Measurements from ENCODE around the gene HPSE. TPM values are rescaled to one million over a fixed set of nuclear protein-coding genes. Genes with fewer than 3 reads are reported as not detected.
"Not testable (repeated sequence)": the region's sequence is repeated elsewhere in the genome, so short reads cannot be mapped to it uniquely, and the experiment has no call there.

HPSE gene
- total RNA-seq, 1 experiment from 2014 or later, result 0.53 TPM

GRCh38 chr4:83317671-83318070 is 17.0 kb downstream of the HPSE start:
- H3K27ac ChIP-seq, result no peak overlapping the region
- H3K36me3 ChIP-seq, result no peaks in the 10 kb centered on the region
- H3K9me3 ChIP-seq (replicated peaks), result no peaks in the 10 kb centered on the region
- no peaks in the 10 kb centered on the region for H3K27me3 ChIP-seq
- no peak for DNase-seq
- H3K4me3 ChIP-seq, result no peak overlapping the region
- no peaks in the 10 kb centered on the region for H3K4me1 ChIP-seq

- DNase-seq, result no peak
- Histone ChIP-seq H3K27ac (no peak overlapping the region), H3K4me3 (no peak overlapping the region), H3K9me3 (replicated peaks) (no peaks in the 10 kb centered on the region), H3K27me3 (no peaks in the 10 kb centered on the region), H3K4me1 (no peaks in the 10 kb centered on the region), H3K36me3 (no peaks in the 10 kb centered on the region)
These were observed 18.0 kb downstream of the HPSE start for GRCh38 chr4:83316459-83317165.

- no peaks in the 10 kb centered on the region for H3K9me3 ChIP-seq (replicated peaks)
- DNase-seq, result no peak
- H3K27ac ChIP-seq, result no peak overlapping the region
- no peak overlapping the region for H3K4me3 ChIP-seq
- H3K36me3 ChIP-seq, result no peaks in the 10 kb centered on the region
- H3K4me1 ChIP-seq, result no peaks in the 10 kb centered on the region
- no peaks in the 10 kb centered on the region for H3K27me3 ChIP-seq
These were observed 19.2 kb downstream of the HPSE start for GRCh38 chr4:83315341-83315870.

- Histone ChIP-seq H3K9me3 (replicated peaks) (no peaks in the 10 kb centered on the region), H3K4me3 (no peak overlapping the region), H3K27me3 (peaks cover 6% of the 10 kb centered on the region), H3K4me1 (no peaks in the 10 kb centered on the region), H3K36me3 (no peaks in the 10 kb centered on the region), H3K27ac (no peak overlapping the region)
- peak in 1 of 2 experiments; percentile 15 for DNase-seq
These were observed 26.0 kb downstream of the HPSE start for GRCh38 chr4:83308672-83309071.

GRCh38 chr4:83307920-83308319 is 26.7 kb downstream of the HPSE start:
- Histone ChIP-seq H3K9me3 (replicated peaks) (no peaks in the 10 kb centered on the region), H3K27ac (no peak overlapping the region), H3K4me1 (no peaks in the 10 kb centered on the region), H3K27me3 (peaks cover 6% of the 10 kb centered on the region), H3K4me3 (no peak overlapping the region), H3K36me3 (no peaks in the 10 kb centered on the region)
- no peak for DNase-seq

GRCh38 chr4:83305187-83305586 is 29.5 kb downstream of the HPSE start:
- no peak overlapping the region for H3K27ac ChIP-seq
- peaks cover 6% of the 10 kb centered on the region for H3K27me3 ChIP-seq
- no peak for DNase-seq
- no peak overlapping the region for H3K4me3 ChIP-seq
- no peaks in the 10 kb centered on the region for H3K9me3 ChIP-seq (replicated peaks)
- no peaks in the 10 kb centered on the region for H3K4me1 ChIP-seq
- no peaks in the 10 kb centered on the region for H3K36me3 ChIP-seq

GRCh38 chr4:83297548-83298260 is 36.9 kb downstream of the HPSE start:
- no peak for DNase-seq
- Histone ChIP-seq H3K4me1 (no peaks in the 10 kb centered on the region), H3K9me3 (replicated peaks) (no peaks in the 10 kb centered on the region), H3K4me3 (no peak overlapping the region), H3K27me3 (no peaks in the 10 kb centered on the region), H3K27ac (no peak overlapping the region), H3K36me3 (no peaks in the 10 kb centered on the region)

GRCh38 chr4:83293305-83294046 is 41.2 kb downstream of the HPSE start:
- no peak for DNase-seq
- H3K4me1 ChIP-seq, result no peaks in the 10 kb centered on the region

GRCh38 chr4:83290059-83290774 is 44.4 kb downstream of the HPSE start:
- H3K36me3 ChIP-seq; H3K4me1 ChIP-seq; DNase-seq; H3K27me3 ChIP-seq; H3K27ac ChIP-seq; H3K4me3 ChIP-seq; H3K9me3 ChIP-seq (replicated peaks): not testable (repeated sequence)

More at GRCh38 chr4:83293305-83294046, 41.2 kb downstream of the HPSE start:
- H3K36me3 ChIP-seq, result no peaks in the 10 kb centered on the region
- no peak overlapping the region for H3K4me3 ChIP-seq
- H3K27ac ChIP-seq, result no peak overlapping the region
- H3K27me3 ChIP-seq, result no peaks in the 10 kb centered on the region
- H3K9me3 ChIP-seq (replicated peaks), result peaks cover 3% of the 10 kb centered on the region

GRCh38 chr4:83288381-83288780 is 46.3 kb downstream of the HPSE start:
- H3K9me3 ChIP-seq (replicated peaks); H3K4me3 ChIP-seq; H3K36me3 ChIP-seq; H3K27ac ChIP-seq; H3K27me3 ChIP-seq; DNase-seq; H3K4me1 ChIP-seq: not testable (repeated sequence)

GRCh38 chr4:83285055-83285407 is 49.6 kb downstream of the HPSE start:
- H3K9me3 ChIP-seq (replicated peaks), result no peaks in the 10 kb centered on the region
- H3K27me3 ChIP-seq, result no peaks in the 10 kb centered on the region
- H3K27ac ChIP-seq, result peak overlapping the region; percentile 72
- H3K4me3 ChIP-seq, result peak overlapping the region; percentile 71
- H3K4me1 ChIP-seq, result 0 out of 2 replicates have a peak, but pooled peaks cover 3% of the 10 kb centered on the region
- peak; percentile 23 to 60 for DNase-seq
- no peaks in the 10 kb centered on the region for H3K36me3 ChIP-seq

- peak within 1 kb of the TSS; percentile 72 for H3K27ac ChIP-seq
- no peaks in the 10 kb centered on the region for H3K9me3 ChIP-seq (replicated peaks)
These were observed 50.2 kb downstream of the HPSE start, which contains the start of gene COQ2 for GRCh38 chr4:83284193-83285054. Gene COQ2 (minus strand): TSS chr4:83284798. CDS start chr4:83284764, 34 bp downstream.

GRCh38 chr4:83283181-83283580 is 51.5 kb downstream of the HPSE start:
- Histone ChIP-seq H3K4me1 (0 out of 2 replicates have a peak, but pooled peaks cover 3% of the 10 kb centered on the region), H3K27me3 (no peaks in the 10 kb centered on the region), H3K27ac (no peak overlapping the region), H3K36me3 (no peaks in the 10 kb centered on the region), H3K9me3 (replicated peaks) (no peaks in the 10 kb centered on the region), H3K4me3 (no peak overlapping the region)
- DNase-seq, result no peak

More at GRCh38 chr4:83284193-83285054, 50.2 kb downstream of the HPSE start, which contains the start of gene COQ2:
- DNase-seq, result peak; percentile 97 to 98
- H3K27me3 ChIP-seq, result no peaks in the 10 kb centered on the region
- H3K4me1 ChIP-seq, result 0 out of 2 replicates have a peak, but pooled peaks cover 3% of the 10 kb centered on the region
- H3K4me3 ChIP-seq, result peak within 1 kb of the TSS; percentile 71
- no peaks in the 10 kb centered on the region for H3K36me3 ChIP-seq
